ENCODE results near the gene HELLS.

GRCh38 chr10:94549221-94549620 lies 3.6 kb downstream of the HELLS start:
- TF ChIP-seq POLR2A (IDR thresholded peaks at IDR 0.05; ENCODE audit: low read depth, low read length) (no peak), SMC3 (IDR thresholded peaks at IDR 0.05; ENCODE audit: low read depth, low read length) (no peak), RAD21 (IDR thresholded peaks at IDR 0.05; ENCODE audit: low read length) (no peak)

All from IMR-90 (cell line).